Dermis blood vessel endothelial cell (primary cell): ENCODE measurements around the gene ACP1. TPM values are rescaled to one million over a fixed set of nuclear protein-coding genes. Genes with fewer than 3 reads are reported as not detected.
"Not testable (repeated sequence)": the region's sequence is repeated elsewhere in the genome, so short reads cannot be mapped to it uniquely, and the experiment has no call there.

Experiments used
- DNase-seq: peaks from one replicate; pipeline ENCODE4 v3.0.0; 2010
- total RNA-seq: library from RNA; depleted of rRNA; stranded (reverse); fragments of >200 nt; gene quantifications from 2 replicates; pipeline ENCODE4 v1.2.3, GENCODE V29; 2014

The ACP1 gene
- total RNA-seq, 1 donor from 2014 or later: 68.1 TPM

DNA sequence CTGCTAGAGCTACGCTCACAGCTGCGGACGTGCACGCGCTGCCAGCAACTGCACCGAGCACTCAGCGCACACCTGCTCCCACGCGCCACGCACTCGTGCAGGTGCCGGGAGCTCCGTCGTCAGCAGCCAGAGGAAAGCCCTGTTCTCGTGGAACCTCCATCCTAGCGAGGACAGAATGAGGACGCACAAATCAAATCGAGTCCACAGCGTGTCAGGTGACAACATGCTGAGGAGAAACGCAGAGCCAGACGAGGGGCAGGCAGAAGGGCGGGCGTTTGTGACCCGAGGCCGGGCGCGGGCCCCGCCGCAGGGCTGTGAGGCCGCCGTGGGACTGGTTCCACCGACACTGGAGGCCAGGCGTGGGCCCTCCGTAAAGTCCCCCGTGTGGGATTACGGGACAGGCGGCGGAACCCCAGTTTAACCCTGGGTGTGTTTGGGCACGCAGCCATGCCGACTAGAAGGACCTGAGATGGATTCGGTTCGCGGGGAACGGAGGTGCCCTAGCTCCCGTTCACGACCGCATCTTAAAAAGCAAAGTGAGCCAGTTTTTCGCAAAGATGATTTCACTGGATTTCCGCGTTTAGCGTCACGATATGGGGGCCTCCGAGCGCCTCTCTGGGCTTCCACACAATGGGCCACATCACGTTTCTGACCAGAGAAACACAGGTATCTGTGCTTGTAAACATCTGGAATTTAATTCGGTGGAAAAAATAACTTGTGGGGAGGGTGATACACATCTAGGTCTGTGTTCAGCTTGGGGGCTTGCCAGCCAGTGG is 50.0 kb downstream of the ACP1 start:
- no peak for DNase-seq

DNA sequence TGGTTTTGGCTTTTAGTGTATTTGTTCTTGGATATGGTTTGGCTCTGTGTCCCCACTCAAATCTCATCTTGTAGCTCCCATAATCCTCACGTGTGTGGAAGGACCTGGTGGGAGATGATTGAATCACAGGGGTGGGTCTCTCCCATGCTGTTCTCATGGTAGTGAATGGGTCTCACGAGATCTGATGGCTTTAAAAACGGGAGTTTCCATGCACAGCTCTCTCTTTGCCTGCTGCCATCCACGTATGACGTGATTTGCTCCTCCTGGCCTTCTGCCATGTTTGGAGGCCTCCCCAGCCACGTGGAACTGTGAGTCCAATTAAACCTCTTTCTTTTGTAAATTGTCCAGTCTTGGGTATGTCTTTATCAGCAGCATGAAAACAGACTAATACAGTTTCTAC is 51.2 kb downstream of the ACP1 start:
- DNase-seq: not testable (repeated sequence)

DNA sequence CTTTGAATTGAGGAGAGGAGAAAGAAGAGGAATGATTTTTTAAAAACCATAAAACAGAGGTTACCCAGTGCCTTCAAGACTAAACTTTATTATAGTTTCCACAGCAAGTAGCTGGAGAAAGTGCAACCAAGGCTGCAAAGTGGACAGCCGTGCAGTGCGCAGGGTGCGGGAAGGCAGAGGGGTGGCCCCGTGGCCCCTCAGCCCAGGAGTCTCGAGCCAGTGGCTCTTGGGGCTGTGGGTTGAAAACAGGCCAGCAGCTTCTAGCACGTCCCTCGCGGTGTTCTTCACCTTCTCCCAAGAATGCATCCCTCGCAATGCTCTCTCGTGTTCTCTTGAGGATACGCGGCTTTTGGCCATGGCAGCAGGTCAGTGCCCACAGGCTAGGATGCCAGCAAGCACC is 51.6 kb downstream of the ACP1 start:
- DNase-seq: no peak

DNA sequence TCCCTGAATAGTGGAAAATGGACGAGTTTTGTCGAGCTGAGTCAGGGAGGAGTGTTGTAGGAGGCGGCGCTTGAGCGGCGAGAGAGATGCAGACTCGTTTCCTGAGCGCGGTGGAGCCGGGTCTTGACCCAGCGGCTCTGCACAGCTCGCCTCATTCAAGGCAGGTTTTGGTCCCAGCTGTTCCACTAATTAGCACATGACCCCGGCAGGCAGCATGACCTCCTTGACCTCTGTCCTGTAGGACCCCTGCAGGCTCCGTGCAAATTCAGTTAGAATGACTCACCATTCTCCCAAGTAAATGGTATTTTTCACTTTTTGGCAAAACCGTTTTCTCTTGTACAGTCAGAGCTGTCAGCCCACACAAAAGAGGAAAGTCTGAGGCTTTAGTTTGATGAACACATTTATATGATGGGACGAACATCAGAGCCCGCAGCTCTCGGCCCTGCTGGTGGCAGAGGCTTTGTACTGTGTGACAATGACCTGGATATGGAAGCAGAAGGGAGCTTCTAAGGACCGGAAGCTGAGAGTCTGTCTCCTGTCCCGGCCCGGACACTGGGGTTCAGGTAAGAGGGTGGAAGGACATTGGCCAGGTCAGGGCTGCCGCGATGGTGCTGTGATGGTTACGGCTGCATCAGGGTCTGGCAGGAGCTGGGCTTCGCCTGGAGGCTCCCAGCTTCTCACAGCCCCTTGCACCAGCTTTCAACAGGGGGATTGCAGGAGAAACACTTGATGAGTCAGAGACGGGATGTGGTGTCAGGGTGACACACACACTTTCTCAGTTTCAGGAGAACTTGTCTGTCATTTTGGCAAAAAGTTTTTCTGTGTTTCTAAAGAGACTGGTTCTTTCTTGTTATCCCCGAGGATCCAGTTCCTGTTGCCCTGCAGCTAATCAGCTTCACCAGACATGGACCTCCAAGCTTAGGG is 53.0 kb downstream of the ACP1 start:
- no peak for DNase-seq

DNA sequence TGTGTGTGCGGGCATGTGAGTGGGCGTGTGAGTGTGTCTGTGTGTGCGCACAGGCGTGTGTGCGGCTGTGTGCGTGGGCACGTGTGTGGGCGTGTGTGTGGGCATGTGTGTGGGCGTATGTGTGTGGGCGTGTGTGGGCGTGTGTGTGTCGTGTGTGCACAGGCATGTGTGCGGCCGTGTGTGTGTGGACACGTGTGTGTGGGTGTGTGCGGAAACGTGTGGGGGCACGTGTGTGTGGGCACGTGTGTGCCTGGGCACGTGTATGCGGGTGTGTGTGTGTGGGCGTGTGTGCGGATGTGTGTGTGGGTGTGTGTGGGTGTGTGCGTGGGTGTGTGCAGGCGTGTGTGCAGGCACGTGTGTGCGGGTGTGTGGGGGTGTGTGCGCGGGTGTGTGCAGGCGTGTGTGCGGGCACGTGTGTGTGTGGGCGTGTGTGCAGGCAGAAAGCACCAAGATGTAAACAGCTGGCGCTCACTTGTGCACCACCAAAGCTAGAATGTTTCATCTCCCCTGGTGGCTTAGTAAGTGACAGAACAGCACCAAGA is 54.4 kb downstream of the ACP1 start:
- no peak for DNase-seq

DNA sequence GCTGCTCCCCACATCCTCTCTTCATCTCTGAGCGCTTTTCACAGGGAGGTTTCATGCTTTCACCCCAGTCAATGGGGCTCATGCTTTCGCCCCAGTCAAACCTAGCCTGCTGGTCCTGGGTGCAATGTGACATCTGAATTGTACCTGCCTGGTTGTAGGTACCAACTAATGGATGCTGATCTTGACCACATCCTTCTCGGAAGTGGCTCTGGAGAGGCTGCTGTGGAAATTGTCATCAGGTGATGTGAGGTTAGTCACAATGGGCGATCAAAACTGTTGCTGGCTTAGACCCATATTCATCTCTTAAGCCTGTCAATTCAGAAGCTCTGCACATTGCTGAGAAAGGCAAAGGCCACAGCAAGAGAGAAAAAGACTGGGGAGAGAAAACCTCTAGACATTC is 55.8 kb downstream of the ACP1 start:
- DNase-seq: no peak

DNA sequence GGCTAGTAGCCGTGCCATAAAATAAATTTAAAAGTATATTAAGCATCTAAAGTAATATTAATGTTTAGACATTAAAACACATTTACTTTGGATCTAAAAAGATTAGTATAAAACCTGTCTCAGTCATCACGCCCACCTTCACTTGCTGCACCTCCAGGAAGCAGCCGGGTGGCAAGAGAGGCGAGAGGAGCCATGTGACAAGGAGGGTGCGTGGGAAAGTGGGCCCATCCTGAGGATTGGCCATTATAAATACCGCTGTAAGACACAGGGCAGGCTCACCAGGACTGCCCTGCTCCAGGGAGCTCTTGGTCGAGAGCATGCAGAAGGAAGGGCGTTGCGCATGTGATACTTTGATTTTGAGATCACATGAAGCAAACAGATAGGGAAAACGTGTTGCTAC is 57.6 kb downstream of the ACP1 start:
- no peak for DNase-seq

DNA sequence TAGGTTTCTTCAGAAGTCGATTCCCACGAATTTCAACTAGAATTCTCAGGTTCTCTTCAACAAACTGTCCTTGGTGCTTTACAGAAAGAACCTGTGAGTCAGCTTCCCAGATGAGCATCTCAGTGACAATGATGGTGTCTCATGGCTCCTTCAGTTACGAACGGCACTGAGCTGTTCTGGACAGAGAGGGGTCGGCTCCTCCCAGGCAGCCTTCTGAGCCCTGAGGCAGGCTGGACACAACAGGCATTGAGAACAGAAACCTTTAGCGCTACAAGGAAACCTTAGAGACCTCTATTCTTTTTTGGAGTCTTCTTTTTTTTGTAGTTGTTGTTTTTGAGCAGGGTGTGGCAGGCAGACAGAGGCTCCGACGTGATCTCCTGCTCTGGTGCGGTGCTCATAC is 58.3 kb downstream of the ACP1 start:
- DNase-seq: no peak

Other genes starting within 250 kb of the ACP1 start
- 0.28 and 0.51 TPM in 2 replicates for gene FAM110C, start 218.4 kb upstream of the ACP1 start, total RNA-seq
- 17.9 and 28.6 TPM in 2 replicates for gene SH3YL1, start 915 bp upstream of the ACP1 start, total RNA-seq
- gene ALKAL2, start 23.1 kb downstream of the ACP1 start, total RNA-seq: 0.28 TPM in 1 of 2 replicates, not detected in the other